Cardiac fibroblast (primary cell): ENCODE measurements around the gene VARS2.

Experiments
- DNase-seq, 2 donors: peaks; one replicate each; pipeline versions ENCODE4 v3.0.0 to v3.0.0-alpha.2; 2010; ENCODE audit warnings: low read depth in 2 of 2
- H3K4me3 ChIP-seq, 2 donors: replicated peaks in 1 of 2; 1 replicate in 1 of 2; 2 replicates in 1 of 2; pipeline ENCODE4 v1.5.1; 2011; ENCODE audit warnings: low read depth in 2 of 2, low read length in 2 of 2, mild to moderate bottlenecking in 2 of 2, moderate library complexity in 1 of 2
- CTCF ChIP-seq: IDR thresholded peaks from one replicate; pipeline ENCODE4 v1.5.1; 2011; ENCODE audit warnings: low read depth, mild to moderate bottlenecking, low read length, inconsistent platforms

The VARS2 gene

GRCh38 chr6:30875244-30876038 lies 38.6 kb upstream of the VARS2 start:
- DNase-seq = no peak
- no peak overlapping the region for H3K4me3 ChIP-seq
- TF ChIP-seq CTCF = no peak

GRCh38 chr6:30876039-30876730 lies 37.9 kb upstream of the VARS2 start:
- peak; percentile 87 to 94 for DNase-seq
- no peak for TF ChIP-seq CTCF
- H3K4me3 ChIP-seq = no peak overlapping the region

- H3K4me3 ChIP-seq = peak overlapping the region in 1 of 2 donors; percentile 24
- DNase-seq = peak; percentile 93 to 95
- peak; percentile 87 for TF ChIP-seq CTCF
Measured at GRCh38 chr6:30877419-30878262, 36.4 kb upstream of the VARS2 start.

- no peak for TF ChIP-seq CTCF
- H3K4me3 ChIP-seq = no peak overlapping the region
- DNase-seq = no peak
Measured at GRCh38 chr6:30879684-30880427, 34.2 kb upstream of the VARS2 start.

- no peak for TF ChIP-seq CTCF
- H3K4me3 ChIP-seq = no peak overlapping the region
- no peak for DNase-seq
Measured at GRCh38 chr6:30880698-30881252, 33.3 kb upstream of the VARS2 start.
